Measurements from ENCODE around the gene PCDHB16.
"Not testable (repeated sequence)": the region's sequence is repeated elsewhere in the genome, so short reads cannot be mapped to it uniquely, and the experiment has no call there.

PCDHB16 gene

GRCh38 chr5:141182248-141182647 lies at the start of gene PCDHB16:
Gene PCDHB16 (plus strand): TSS chr5:141182387. CDS start chr5:141182560, 173 bp downstream.
- DNase-seq, result peak in 1 of 2 experiments; percentile 17

GRCh38 chr5:141135030-141135717 lies 47.0 kb upstream of the PCDHB16 start, which contains the start of gene PCDHB5:
Gene PCDHB5 (plus strand): TSS chr5:141135206. CDS start chr5:141135435, 229 bp downstream.
- peak in 1 of 2 experiments; percentile 15 for DNase-seq

DNA sequence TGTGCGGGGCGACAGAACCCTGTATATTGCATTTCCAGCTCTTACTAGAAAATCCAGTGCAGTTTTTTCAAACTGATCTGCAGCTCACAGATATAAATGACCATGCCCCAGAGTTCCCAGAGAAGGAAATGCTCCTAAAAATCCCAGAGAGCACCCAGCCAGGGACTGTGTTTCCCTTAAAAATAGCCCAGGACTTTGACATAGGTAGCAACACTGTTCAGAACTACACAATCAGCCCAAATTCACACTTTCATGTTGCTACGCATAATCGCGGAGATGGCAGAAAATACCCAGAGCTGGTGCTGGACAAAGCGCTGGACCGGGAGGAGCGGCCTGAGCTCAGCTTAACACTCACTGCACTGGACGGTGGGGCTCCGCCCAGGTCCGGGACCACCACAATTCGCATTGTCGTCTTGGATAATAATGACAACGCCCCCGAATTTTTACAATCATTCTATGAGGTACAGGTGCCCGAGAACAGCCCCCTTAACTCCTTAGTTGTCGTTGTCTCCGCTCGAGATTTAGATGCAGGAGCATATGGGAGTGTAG lies 46.4 kb upstream of the PCDHB16 start:
- no peak for DNase-seq

DNA sequence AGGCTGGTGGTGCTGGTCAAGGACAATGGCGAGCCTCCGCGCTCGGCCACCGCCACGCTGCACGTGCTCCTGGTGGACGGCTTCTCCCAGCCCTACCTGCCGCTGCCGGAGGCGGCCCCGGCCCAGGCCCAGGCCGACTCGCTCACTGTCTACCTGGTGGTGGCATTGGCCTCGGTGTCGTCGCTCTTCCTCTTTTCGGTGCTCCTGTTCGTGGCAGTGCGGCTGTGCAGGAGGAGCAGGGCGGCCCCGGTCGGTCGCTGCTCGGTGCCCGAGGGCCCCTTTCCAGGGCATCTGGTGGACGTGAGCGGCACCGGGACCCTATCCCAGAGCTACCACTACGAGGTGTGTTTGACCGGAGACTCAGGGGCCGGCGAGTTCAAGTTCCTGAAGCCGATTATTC lies 44.8 kb upstream of the PCDHB16 start:
- not testable (repeated sequence) for DNase-seq

DNA sequence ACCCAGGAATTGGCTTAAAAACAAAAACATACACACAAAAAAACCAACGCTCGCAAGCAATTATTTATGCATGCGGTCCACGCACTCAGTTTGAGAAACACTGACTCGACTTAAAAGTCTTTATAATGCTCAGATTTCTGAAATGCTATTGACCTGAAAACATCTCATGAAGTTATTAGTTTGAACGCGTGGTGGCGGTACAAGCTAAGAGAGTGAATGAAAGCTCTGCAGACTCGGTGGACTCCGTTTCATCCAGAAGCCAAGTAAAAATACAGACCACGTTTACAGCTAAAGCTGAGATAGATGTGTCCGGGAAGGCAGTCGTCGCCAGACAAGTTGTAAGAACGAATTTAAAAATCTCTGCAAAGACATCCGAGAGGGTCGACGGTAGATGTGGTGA lies 32.4 kb upstream of the PCDHB16 start, which contains the start of gene PCDHB6:
Gene PCDHB6, plus strand, starts transcription at position 246 of the 400 bp plus-strand sequence. CDS start 201 bp downstream, outside the sequence.
- peak in 1 of 2 experiments; percentile 43 for DNase-seq

- DNase-seq, result no peak
Measured at GRCh38 chr5:141150224-141150992, 31.8 kb upstream of the PCDHB16 start.

- DNase-seq, result no peak
Measured at GRCh38 chr5:141150993-141151325, 31.2 kb upstream of the PCDHB16 start.

DNA sequence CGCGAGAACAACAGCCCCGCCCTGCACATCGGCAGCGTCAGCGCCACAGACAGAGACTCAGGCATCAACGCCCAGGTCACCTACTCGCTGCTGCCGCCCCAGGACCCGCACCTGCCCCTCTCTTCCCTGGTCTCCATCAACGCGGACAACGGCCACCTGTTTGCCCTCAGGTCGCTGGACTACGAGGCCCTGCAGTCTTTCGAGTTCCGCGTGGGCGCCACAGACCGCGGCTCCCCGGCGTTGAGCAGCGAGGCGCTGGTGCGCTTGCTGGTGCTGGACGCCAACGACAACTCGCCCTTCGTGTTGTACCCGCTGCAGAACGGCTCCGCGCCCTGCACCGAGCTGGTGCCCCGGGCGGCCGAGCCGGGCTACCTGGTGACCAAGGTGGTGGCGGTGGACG lies 30.6 kb upstream of the PCDHB16 start:
- DNase-seq, result not testable (repeated sequence)

DNA sequence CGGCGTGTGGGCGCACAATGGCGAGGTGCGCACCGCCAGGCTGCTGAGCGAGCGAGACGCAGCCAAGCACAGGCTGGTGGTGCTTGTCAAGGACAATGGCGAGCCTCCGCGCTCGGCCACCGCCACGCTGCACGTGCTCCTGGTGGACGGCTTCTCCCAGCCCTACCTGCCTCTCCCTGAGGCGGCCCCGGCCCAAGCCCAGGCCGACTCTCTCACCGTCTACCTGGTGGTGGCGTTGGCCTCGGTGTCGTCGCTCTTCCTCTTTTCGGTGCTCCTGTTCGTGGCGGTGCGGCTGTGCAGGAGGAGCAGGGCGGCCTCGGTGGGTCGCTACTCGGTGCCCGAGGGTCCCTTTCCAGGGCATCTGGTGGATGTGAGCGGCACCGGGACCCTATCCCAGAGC lies 30.1 kb upstream of the PCDHB16 start:
- DNase-seq, result not testable (repeated sequence)

DNA sequence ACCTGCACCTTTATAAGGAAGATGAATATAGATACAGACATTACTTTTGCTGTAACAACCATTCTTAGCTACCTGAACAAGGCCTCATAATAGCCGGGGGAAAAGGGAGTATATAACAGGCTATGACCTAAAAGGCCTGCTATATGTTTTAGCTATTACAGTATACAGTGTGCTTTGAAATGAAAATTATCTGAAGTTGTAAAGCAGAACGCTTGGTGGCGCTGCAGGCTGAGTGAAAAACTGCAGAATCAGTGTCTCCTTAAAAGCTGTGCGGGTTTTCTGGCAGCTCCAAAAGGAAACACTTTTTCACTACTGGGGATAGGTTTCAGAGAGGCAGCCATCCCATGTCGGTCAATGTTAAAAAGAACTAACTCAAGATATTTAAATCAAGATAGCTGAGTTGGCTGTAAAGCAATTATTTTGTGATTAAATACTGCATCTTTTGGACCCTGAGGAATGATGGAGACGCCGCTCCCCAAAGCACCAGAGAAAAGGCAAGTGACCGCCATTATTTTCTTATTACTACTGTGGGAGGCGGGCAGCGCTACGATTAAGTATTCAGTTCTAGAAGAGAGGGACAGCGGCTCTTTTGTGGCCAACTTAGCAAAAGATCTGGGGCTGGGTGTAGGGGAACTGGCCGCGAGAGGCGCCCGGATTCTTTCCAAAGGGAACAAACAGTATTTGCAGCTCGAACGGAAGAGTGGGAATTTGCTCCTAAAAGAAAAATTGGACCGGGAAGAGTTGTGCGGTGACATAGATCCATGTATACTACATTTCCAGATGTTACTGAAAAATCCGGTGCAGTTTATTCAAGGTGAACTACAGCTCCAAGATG lies 26.4 kb upstream of the PCDHB16 start:
- no peak for DNase-seq

DNA sequence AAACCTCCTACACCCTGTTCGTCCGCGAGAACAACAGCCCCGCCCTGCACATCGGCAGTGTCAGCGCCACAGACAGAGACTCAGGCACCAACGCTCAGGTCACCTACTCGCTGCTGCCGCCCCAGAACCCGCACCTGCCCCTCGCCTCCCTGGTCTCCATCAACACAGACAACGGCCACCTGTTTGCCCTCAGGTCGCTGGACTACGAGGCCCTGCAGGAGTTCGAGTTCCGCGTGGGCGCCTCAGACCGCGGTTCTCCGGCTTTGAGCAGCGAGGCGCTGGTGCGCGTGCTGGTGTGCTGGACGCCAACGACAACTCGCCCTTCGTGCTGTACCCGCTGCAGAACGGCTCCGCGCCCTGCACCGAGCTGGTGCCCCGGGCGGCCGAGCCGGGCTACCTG lies 24.8 kb upstream of the PCDHB16 start:
- not testable (repeated sequence) for DNase-seq

GRCh38 chr5:141157901-141158300 lies 24.3 kb upstream of the PCDHB16 start:
- not testable (repeated sequence) for DNase-seq

GRCh38 chr5:141172381-141173204 lies 9.6 kb upstream of the PCDHB16 start, which contains the start of gene PCDHB7:
Gene PCDHB7 (plus strand): TSS chr5:141172644. CDS start chr5:141172836, 192 bp downstream.
- DNase-seq, result no peak

- not testable (repeated sequence) for DNase-seq
Measured at GRCh38 chr5:141174291-141175104, 7.7 kb upstream of the PCDHB16 start.

GRCh38 chr5:141175933-141176332 lies 6.3 kb upstream of the PCDHB16 start:
- no peak for DNase-seq

DNA sequence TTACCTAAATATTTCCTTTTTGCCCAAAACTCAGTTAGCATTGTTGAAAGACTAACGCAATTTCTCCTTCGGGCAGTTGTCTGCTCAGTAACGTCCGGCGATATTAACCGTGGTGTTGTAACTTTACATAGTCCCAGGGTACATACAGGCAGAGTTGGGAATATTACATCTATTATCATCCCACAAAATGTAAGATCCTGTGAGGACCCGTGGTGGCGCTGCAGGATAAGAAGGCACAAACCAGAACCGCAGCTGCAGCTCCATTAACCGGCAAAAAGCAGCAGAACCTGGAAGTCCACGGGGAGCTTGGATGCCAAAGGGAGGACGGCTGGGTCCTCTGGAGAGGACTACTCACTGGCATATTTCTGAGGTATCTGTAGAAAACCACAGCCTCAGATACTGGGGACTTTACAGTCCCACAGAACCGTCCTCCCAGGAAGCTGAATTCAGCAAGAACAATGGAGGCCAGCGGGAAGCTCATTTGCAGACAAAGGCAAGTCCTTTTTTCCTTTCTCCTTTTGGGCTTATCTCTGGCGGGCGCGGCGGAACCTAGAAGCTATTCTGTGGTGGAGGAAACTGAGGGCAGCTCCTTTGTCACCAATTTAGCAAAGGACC lies 4.5 kb upstream of the PCDHB16 start, which contains the start of gene PCDHB8:
Gene PCDHB8, plus strand, starts transcription at position 214 of the 615 bp plus-strand sequence. Its CDS starts 245 bp downstream, at position 459.
- not testable (repeated sequence) for DNase-seq

GRCh38 chr5:141179371-141179770 lies 2.8 kb upstream of the PCDHB16 start:
- not testable (repeated sequence) for DNase-seq

DNA sequence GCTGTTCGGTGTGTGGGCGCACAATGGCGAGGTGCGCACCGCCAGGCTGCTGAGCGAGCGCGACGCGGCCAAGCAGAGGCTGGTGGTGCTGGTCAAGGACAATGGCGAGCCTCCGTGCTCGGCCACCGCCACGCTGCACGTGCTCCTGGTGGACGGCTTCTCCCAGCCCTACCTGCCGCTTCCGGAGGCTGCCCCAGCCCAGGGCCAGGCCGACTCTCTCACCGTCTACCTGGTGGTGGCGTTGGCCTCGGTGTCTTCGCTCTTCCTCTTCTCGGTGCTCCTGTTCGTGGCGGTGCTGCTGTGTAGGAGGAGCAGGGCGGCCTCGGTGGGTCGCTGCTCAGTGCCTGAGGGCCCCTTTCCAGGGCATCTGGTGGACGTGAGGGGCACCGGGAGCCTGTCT lies 2.3 kb upstream of the PCDHB16 start:
- DNase-seq, result not testable (repeated sequence)

GRCh38 chr5:141180313-141180712 lies 1.9 kb upstream of the PCDHB16 start:
- DNase-seq, result no peak
